GM12878 (cell line): ENCODE results near the gene LDLRAD3. TPM values are rescaled to one million over a fixed set of nuclear protein-coding genes. Genes with fewer than 3 reads are reported as not detected.

Source experiments
- ATAC-seq: fragments of 200-7000 bp; cut with Tn5 transposase; 3 replicates; pipeline ENCODE4 v1.9.1; 2020; ENCODE audit warnings: mild to moderate bottlenecking, moderate library complexity
- BruUV-seq: library from RNA; stranded (reverse); fragments of 400-500 nt; replicated peaks from 2 replicates; lab custom pipeline; 2021; lab: Mats Ljungman, UMichigan
- CTCF ChIA-PET: fragments of 300-600 bp; sonication (Branson Sonifier 250); formaldehyde crosslinking; extraction: SDS; loops from one replicate; lab custom pipeline; 2021; ENCODE audit warnings: inconsistent platforms; lab: Yijun Ruan, JAX
- POLR2A ChIA-PET: fragments of 350-600 bp; formaldehyde crosslinking; extraction: SDS; loops from one replicate; lab custom pipeline; 2021; ENCODE audit warnings: inconsistent platforms; lab: Charles Lee
- RAD21 ChIA-PET: fragments of 300-600 bp; sonication (Branson Sonifier 250); formaldehyde crosslinking; loops from one replicate; lab custom pipeline; 2023; ENCODE audit warnings: antibody characterized with exemption; ENCODE audit not compliant: unreplicated experiment; lab: Charles Lee
- SMC1A ChIA-PET: fragments of 300-600 bp; sonication (Branson Sonifier 250); formaldehyde crosslinking; loops from one replicate; lab custom pipeline; 2023; ENCODE audit not compliant: unreplicated experiment, uncharacterized antibody; lab: Charles Lee
- DNase-seq: peaks from one replicate; pipeline ENCODE4 v3.0.0-alpha.2; 2011; ENCODE audit warnings: low read depth, low spot score
- FAIRE-seq: peaks from 3 replicates; lab custom pipeline; 2011; peaks lifted over from hg19 to GRCh38; lab: Jason Lieb, UNC
- H2AFZ ChIP-seq: 2 replicates; pipeline ENCODE4 v1.6.0; 2011; ENCODE audit warnings: low read depth, low read length, control low read depth; ENCODE audit not compliant: control insufficient read depth
- H3K27ac ChIP-seq: 2 replicates; pipeline ENCODE4 v1.5.1; 2011; ENCODE audit warnings: control low read depth; ENCODE audit not compliant: control insufficient read depth, insufficient read depth
- H3K27me3 ChIP-seq, 2 experiments: replicated peaks in 1 of 2; 2 replicates each; pipeline versions ENCODE4 v1.6.0 to v1.6.1; 2011; ENCODE audit warnings: low read length in 1 of 2; ENCODE audit not compliant: control insufficient read depth in 2 of 2, insufficient read depth in 2 of 2
- H3K36me3 ChIP-seq, 2 experiments: 2 replicates each; pipeline ENCODE4 v1.5.1; 2011; ENCODE audit warnings: low read length in 1 of 2; ENCODE audit not compliant: control insufficient read depth in 2 of 2, insufficient read depth in 2 of 2
- H3K4me1 ChIP-seq: 2 replicates; pipeline ENCODE4 v1.6.1; 2011; ENCODE audit warnings: mild to moderate bottlenecking, low read length, moderate library complexity, mixed read lengths; ENCODE audit not compliant: control insufficient read depth, insufficient read depth
- H3K4me2 ChIP-seq: 2 replicates; pipeline ENCODE4 v1.6.0; 2011; ENCODE audit warnings: control low read depth; ENCODE audit not compliant: control insufficient read depth, insufficient read depth
- H3K4me3 ChIP-seq: fragments of 200-600 bp; sonication (generic); 2 replicates; pipeline ENCODE4 v1.5.1; 2016
- H3K79me2 ChIP-seq: 2 replicates; pipeline ENCODE4 v1.6.0; 2011; ENCODE audit warnings: low read length; ENCODE audit not compliant: control insufficient read depth, insufficient read depth
- H3K9ac ChIP-seq: 2 replicates; pipeline ENCODE4 v1.8.0; 2011; ENCODE audit warnings: low read length, control low read depth, mixed read lengths; ENCODE audit not compliant: control insufficient read depth, insufficient read depth
- H3K9me3 ChIP-seq: replicated peaks from 3 replicates; pipeline ENCODE4 v1.5.1; 2011; ENCODE audit warnings: mild to moderate bottlenecking, low read length; ENCODE audit not compliant: control insufficient read depth, insufficient read depth
- H4K20me1 ChIP-seq: 2 replicates; pipeline ENCODE4 v1.6.0; 2011; ENCODE audit not compliant: control insufficient read depth, insufficient read depth
- MXI1 ChIP-seq: fragments of 150-350 bp; IDR thresholded peaks from 2 replicates; pipeline ENCODE4 v1.6.1; 2011; ENCODE audit warnings: low read depth, mild to moderate bottlenecking, inconsistent platforms, low read length, improper control_type of control experiment
- WGBS: methylation state at CpG from one replicate; pipeline ENCODE4 v1.1.6; 2016; ENCODE audit warnings: low lambda C conversion rate; ENCODE audit not compliant: insufficient replicate concordance, insufficient coverage; ENCODE audit errors: missing lambda C conversion rate; 5-methylcytosine and 5-hydroxymethylcytosine counted together
- in situ Hi-C: fragments of 300-500 bp; cut with MboI; formaldehyde crosslinking; loops from 9 replicates; pipeline ENCODE4 v1.14.3; 2018; ENCODE audit warnings: mixed read lengths
- intact Hi-C: fragments of 100-400 bp; cut with micrococcal nuclease; formaldehyde crosslinking; loops from one replicate; pipeline ENCODE4 v1.14.2; 2022; ENCODE audit not compliant: unreplicated experiment
- polyA plus RNA-seq, 11 experiments: library from polyadenylated mRNA; depleted of rRNA in 4 of 11; unstranded in 6 of 11; stranded (reverse) in 5 of 11; fragments of >200 nt; fragmentation: Nextera tagmentation in 4 of 11; fragmentation: Illumina TruSeq in 1 of 11; extraction: Ambion mirVana in 4 of 11; extraction: Trizol in 1 of 11; gene quantifications; 1 replicate in 1 of 11; 2 replicates in 10 of 11; pipeline versions ENCODE4 v1.2.1 to v1.2.3, GENCODE V29; 2011 to 2016; ENCODE audit warnings: inconsistent platforms in 2 of 11, missing spikeins in 2 of 11, low read depth in 1 of 11
- total RNA-seq, 4 experiments: library from RNA; depleted of rRNA in 3 of 4; stranded (reverse); fragments of >200 nt in 3 of 4; fragmentation: Illumina TruSeq in 1 of 4; extraction: Trizol in 1 of 4; gene quantifications; 2 replicates each; pipeline versions ENCODE4 v1.2.1 to v1.2.3, GENCODE V29; 2013 to 2021
- TF ChIP-seq, protein P1 (sequence below): fragments of 450-650 bp; IDR thresholded peaks from 2 replicates; pipeline ENCODE4 v1.6.1; 2018; ENCODE audit warnings: mild to moderate bottlenecking, low read depth, moderate library complexity; ENCODE audit not compliant: partially characterized antibody

Gene LDLRAD3
- total and polyA plus RNA-seq, 10 of the 15 experiments (the other 5 are each of a cell fraction or from before 2014, with no cell fraction given), result 2.5 to 17.2 (median 10.7) TPM

DNA sequence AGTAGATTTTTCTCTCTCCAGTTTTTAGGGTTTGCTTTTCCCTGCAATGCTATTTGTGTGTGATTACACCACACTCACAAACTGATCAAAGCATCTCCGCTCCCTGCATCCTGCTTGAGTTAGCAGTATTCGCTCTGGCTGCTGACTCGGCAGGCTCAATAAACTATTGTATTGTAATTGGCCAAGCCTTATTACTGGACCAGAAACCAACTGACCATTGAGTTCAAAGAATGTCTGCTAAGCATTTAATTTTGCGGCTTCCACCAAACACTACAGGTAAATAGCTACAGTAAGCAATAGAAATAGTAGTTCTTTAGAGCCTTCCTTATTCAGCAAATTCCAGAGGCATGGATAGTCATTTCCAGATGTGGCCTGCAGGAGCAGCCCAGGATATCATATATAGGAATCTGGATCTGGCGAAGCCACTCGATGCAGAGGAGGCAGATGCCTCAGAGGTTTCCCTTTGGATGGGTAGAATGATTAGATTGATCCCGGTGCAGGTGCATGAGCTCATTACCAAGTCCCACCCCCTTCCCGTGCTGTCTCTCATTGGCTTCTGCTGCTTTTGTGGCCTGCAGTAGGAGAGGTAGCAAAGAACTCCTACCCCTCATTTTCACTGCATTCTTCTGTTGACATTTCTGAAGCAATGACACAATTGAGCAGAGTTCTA, 268.0 kb downstream of the LDLRAD3 start:
- FAIRE-seq (no peak), ATAC-seq (no peak), DNase-seq (no peak)
- Histone ChIP-seq H3K36me3 (no peaks in the 10 kb centered on the region), H4K20me1 (no peaks in the 10 kb centered on the region), H3K79me2 (no peaks in the 10 kb centered on the region), H3K4me2 (no peak overlapping the region), H3K9me3 (no peaks in the 10 kb centered on the region), H3K4me1 (no peaks in the 10 kb centered on the region), H3K27me3 (no peaks in the 10 kb centered on the region), H3K27ac (no peak overlapping the region), H3K4me3 (no peak overlapping the region), H2AFZ (no peak overlapping the region), H3K9ac (no peak overlapping the region)
- RAD21 ChIA-PET, result interaction anchor here (0.5 to 0.7 kb wide), 2 partner anchors 52 to 293 kb away, joined by 3 to 4 read pairs; no protein-coding TSS in a partner anchor
- WGBS, result 38% methylated on average over 8 of the region's 8 CpGs
- in situ Hi-C loops, result no loop called here
- no TSS peak for BruUV-seq
- SMC1A ChIA-PET, result no interaction called here
- CTCF ChIA-PET, result interaction anchor here (1.2 kb wide), 1 partner anchor 39 kb away, joined by 3 read pairs; no protein-coding TSS in a partner anchor
- intact Hi-C loops, result no loop called here
- TF ChIP-seq, protein P1, sequence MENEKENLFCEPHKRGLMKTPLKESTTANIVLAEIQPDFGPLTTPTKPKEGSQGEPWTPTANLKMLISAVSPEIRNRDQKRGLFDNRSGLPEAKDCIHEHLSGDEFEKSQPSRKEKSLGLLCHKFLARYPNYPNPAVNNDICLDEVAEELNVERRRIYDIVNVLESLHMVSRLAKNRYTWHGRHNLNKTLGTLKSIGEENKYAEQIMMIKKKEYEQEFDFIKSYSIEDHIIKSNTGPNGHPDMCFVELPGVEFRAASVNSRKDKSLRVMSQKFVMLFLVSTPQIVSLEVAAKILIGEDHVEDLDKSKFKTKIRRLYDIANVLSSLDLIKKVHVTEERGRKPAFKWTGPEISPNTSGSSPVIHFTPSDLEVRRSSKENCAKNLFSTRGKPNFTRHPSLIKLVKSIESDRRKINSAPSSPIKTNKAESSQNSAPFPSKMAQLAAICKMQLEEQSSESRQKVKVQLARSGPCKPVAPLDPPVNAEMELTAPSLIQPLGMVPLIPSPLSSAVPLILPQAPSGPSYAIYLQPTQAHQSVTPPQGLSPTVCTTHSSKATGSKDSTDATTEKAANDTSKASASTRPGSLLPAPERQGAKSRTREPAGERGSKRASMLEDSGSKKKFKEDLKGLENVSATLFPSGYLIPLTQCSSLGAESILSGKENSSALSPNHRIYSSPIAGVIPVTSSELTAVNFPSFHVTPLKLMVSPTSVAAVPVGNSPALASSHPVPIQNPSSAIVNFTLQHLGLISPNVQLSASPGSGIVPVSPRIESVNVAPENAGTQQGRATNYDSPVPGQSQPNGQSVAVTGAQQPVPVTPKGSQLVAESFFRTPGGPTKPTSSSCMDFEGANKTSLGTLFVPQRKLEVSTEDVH, result no peak
- TF ChIP-seq MXI1, result no peak
- POLR2A ChIA-PET, result no interaction called here
